ENCODE results near the gene LRP2.
"Not testable (repeated sequence)": the region's sequence is repeated elsewhere in the genome, so short reads cannot be mapped to it uniquely, and the experiment has no call there.

The LRP2 gene

GRCh38 chr2:169301596-169302335 lies 60.6 kb downstream of the LRP2 start:
- no peak for DNase-seq (ENCODE audit: low read depth)

- no peak for DNase-seq (ENCODE audit: low read depth)
Measured at GRCh38 chr2:169300636-169301530, 61.5 kb downstream of the LRP2 start.

DNA sequence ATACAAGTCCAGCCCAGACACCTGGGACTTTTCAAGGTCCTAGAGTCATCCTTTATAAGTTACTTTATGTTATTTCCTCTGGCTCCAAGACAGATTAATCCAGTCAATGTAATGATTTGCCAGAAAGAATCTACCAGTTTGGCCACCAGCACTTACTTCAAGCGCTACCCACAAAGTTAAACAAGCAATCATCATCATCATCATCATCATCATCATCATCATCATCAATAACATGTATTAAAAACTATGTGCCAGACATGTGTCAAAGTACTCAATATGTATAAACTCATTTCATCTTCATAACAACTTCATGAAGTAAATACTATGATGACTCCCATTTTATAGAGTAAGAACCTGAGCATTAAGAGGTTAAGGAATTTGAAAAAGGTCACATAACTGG lies 64.3 kb downstream of the LRP2 start:
- no peak for DNase-seq (ENCODE audit: low read depth)

DNA sequence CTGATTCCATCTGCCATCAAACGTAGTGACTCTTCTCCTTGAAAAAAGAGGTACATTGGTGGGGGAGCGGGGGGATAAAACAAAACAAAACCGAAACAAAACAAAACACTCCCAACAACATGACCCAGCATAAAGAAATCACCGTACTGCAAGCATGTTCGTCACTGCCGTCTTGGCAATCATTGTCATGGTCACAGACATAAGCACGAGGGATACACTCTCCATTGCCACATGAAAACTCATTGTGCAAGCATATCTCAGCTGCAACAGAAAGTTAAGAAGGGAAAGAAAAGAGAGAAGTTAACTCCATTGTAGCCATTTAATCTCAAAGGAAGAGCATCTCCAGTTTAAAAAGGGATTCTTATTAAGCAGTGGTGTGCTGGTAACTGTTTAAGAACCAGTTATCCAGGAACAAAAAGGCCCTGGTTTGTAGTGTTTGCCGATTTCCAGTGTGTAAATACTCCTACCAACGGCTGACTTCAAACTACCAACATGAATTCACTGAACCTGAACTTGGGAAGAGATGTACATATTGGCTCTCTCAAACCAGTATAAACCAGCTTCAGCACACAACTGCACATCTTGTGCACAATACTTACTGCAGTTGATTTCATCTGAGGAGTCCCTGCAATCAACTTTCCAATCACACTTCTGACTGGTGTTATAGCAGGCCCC lies 68.2 kb downstream of the LRP2 start:
- DNase-seq (ENCODE audit: low read depth) = no peak

DNA sequence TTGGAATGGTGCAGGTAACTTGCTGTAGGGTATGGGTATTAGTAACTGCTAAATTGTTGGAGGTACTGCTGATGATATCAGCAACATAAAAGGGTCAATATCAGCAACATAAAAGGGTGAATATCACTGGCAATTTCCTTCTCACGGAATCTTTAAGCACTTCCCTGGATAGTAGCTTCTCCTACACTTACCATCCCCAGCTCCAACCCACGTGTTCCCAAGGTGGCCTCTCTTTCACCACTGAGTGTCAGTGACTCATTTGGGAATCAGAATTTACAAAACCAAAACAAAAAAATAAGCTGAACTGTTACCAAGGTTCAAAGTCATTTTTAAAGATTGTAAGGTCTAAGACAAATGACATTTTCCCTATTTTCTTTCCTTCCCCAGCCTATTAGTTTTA lies 70.8 kb downstream of the LRP2 start:
- no peak for DNase-seq (ENCODE audit: low read depth)

DNA sequence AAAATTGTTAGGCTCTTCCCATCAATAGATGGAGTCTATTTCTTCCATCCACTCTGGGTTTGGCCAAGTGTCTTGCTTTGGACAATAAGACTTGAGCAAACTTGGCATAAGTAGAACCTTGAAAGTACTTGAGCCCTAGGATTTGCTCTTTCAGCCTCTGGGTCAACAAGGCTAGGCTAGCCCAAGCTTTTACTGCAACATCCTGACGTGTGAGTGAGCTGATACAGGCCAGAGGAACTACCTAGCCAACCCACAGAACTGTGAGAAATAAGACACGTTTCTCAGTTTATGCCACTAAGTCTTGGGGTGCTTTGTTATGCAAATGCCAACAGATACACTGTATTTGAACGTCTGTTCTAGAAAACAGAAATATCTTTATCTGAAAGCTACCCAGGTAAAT lies 71.9 kb downstream of the LRP2 start:
- DNase-seq (ENCODE audit: low read depth) = no peak

DNA sequence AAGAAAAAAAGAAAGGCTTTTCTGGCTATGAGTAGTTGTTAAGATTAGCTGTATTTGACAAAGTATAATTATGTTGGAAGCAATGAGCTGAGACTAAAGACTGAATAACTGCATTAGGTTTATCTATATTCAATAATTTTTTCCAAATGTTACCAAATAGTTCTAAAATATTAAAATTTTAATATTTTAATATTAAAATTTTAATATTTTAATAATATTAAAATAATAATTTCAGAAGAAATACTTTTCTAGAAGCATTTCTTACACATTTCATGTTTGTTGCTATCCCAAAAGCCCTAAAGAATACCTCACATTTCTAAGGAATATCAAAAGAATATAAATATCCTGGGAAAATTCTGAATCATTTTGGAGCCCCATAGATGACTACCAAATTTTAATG lies 74.7 kb downstream of the LRP2 start:
- DNase-seq (ENCODE audit: low read depth) = no peak

DNA sequence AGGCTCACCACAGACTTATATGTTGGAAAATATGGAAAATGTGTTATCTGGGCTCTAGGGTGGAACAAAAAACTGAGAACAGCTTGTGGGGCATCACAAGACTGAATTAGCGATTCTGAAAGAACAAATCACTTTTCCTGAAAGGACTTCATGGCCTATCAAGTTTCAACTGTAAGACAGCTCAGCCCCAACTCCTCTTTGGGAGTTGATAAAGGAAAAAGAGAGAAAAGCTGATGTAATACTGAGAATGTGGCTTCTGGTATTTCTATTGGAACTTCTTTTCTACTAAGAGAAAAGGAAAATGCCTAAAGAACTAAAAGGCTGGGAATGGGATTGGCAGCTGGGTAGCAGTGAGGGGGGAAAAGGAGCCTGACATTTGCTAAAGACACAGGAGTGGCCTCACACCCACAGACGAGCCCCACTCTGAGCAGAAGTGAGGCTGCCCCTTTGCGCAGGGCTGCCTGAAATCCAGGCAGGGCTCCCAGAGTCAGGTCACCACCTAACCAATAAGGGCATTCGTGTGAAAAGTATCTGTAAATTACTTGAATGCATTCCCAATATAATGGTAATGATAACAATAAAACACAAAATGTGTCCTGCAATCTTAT lies 75.6 kb downstream of the LRP2 start:
- no peak for DNase-seq (ENCODE audit: low read depth)

- no peak for DNase-seq (ENCODE audit: low read depth)
Measured at GRCh38 chr2:169285531-169286235, 76.7 kb downstream of the LRP2 start.

- DNase-seq (ENCODE audit: low read depth) = no peak
Measured at GRCh38 chr2:169280502-169280901, 81.8 kb downstream of the LRP2 start.

DNA sequence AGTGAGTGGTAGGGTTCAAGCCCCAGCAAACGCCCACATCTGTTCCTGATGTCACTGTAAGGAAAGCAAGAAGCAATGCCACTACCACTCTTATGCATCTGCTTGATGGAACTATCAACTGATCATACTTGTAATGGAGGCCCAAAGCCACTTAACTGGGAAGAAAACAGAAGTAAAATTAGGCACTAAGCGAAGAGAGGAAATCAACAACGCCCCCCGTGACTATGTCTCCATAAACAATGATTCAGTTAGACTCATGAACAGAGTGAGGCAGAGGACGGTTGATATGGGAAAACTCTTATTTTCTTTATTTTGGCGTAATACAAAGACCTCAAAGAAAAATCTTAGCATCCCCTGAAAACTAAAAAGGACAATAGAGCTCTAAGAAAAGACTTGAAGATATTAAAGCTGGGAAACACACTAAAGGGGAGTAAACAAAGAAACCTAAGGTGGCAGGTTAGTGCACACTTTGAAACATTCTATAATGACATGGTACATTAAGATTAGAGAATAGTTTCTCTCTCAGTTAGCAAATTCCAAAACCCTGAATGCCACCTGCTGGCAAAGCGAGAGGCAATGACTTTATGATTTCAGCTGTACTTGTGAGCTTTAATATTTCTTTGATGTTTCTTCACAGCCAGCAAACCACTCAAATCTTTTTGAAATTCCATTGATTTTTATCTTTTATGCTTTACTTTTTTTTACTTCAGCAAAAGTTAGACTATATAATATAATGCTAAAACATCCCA lies 86.5 kb downstream of the LRP2 start:
- no peak for DNase-seq (ENCODE audit: low read depth)

DNA sequence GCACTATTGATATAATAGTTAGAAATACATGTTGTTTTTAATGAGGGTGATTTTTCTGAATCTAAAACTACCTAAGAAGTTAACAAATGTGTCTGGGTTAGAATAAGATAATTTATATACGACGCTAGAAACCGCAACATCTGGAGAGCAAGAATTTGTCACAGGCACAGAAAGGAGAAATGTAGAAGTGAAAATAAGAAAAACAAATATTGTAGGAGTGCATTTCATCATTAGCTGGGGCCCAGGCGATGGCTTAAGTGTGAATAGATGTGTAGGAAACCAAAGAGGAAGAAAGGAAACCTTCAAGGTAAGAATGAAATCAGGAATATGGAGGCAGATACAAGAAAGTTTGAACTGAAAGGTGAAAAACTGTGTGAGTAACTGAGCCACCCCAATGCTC lies 90.3 kb downstream of the LRP2 start:
- no peak for DNase-seq (ENCODE audit: low read depth)

- not testable (repeated sequence) for DNase-seq (ENCODE audit: low read depth)
Measured at GRCh38 chr2:169270574-169270973, 91.8 kb downstream of the LRP2 start.

DNA sequence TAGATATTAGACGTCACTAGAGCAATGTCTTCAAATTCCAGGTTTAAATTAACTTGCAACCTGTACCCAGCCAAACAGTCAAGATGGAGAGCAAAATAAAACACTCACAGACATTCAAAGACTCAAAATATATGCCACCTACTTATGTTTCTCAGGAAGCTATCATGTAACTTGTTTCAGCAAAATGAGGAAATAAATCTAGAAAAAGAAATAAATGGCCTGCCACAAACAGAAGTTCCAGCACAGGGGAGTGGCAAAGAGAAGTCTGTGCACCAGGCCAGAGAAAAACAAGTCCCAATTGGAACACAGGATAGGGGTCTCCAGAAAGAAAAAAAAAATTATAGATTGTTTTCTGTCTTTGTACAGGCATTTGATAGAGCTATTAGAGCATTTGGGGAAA lies 96.7 kb downstream of the LRP2 start:
- no peak for DNase-seq (ENCODE audit: low read depth)

DNA sequence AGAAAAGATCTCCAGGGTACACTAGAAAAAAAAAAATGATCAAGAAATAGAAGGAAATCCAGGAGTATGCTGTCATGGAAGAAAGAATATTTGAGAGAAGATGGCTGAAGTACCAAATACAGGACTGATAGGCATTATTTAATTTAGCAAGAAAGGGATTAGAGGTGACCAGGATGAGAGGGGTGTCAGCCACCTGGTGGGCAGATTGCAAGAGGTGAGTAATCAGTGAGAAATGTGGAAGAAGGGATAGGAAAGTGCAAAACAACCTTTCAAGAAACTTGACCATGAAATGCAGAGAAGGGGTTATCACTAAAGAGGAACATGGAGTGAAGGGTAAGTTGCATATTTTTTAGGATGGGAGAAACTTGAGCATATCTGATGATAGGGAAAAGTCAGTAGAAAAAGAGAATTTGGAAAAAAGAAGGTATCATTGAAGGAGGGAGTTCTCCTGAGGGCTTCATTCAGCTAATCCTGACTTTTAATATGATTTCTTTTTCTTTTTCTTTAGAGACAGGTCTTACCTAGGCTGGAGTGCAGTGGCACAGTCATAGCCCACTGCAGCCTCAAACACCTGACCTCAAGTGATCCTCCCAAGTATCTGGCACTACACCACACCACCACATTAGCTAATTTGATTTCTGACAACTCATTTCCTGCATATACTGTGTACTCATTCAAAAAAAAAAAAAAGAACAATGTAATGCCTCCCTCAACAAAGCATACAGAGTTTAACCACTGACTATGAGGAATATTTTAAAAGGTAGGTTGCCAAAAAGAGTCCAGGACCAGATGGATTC lies 101.3 kb downstream of the LRP2 start:
- DNase-seq (ENCODE audit: low read depth) = no peak

DNA sequence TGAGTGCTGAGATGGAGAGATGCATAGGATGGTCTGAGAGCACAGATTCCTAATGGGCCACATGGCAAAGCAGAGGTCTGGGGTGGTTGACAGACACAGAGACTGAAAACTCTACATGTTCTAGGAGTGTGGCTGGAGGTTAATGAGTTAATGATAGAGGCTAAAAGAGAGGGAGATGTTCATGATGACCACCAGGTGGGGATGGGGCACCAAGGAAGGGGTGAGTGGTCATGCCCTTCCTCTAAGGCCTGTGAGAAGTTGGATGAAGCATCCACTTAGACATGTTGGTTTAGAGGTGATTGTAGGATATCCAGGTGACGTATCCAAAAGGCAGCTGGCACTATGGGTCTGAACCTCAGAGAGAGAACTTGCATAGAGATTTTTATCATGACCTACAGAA lies 102.1 kb downstream of the LRP2 start:
- DNase-seq (ENCODE audit: low read depth) = no peak

- DNase-seq (ENCODE audit: low read depth) = no peak
Measured at GRCh38 chr2:169259402-169259801, 102.9 kb downstream of the LRP2 start.

GRCh38 chr2:169258045-169258601 lies 104.2 kb downstream of the LRP2 start:
- DNase-seq (ENCODE audit: low read depth) = no peak

DNA sequence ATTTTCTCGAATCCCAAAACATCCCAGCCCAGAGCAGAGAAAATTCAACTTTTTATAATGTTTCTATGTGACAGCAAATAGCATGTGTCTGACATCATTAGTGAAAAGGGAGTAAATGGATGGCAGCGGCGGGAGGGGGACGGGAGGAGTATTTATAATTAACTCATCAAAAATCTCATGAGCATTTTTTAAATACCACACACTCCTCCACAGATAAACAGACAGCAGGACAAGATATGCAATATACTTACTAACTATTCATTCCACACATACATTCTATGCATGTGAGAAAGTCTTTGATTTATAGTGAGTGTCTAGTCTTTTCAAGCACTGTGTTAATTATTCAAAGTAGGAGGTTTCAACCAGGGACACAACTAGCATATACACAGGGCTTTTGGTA lies 107.6 kb downstream of the LRP2 start:
- no peak for DNase-seq (ENCODE audit: low read depth)

- no peak for DNase-seq (ENCODE audit: low read depth)
Measured at GRCh38 chr2:169247211-169247610, 115.1 kb downstream of the LRP2 start.

Data from stromal cell of bone marrow (primary cell).